Activated B cell treated with CpG ODN at 0.5 μM for 24 hours (primary cell): ENCODE measurements around the gene BACE2. TPM values are rescaled to one million over a fixed set of nuclear protein-coding genes. Genes with fewer than 3 reads are reported as not detected.

Source experiments
- ATAC-seq: fragments of 200-7000 bp; cut with Tn5 transposase; one replicate; pipeline ENCODE4 v1.10.0; 2021; ENCODE audit warnings: low read depth, mild to moderate bottlenecking, moderate library complexity
- CTCF ChIA-PET: fragments of 350-600 bp; sonication (Branson Sonifier 250); formaldehyde crosslinking; loops from one replicate; lab custom pipeline; 2021; ENCODE audit warnings: antibody characterized with exemption; lab: Charles Lee
- POLR2A ChIA-PET: fragments of 350-600 bp; sonication (Branson Sonifier 250); formaldehyde crosslinking; loops from one replicate; lab custom pipeline; 2021; ENCODE audit warnings: antibody characterized with exemption; lab: Charles Lee
- DNase-seq: peaks from one replicate; pipeline ENCODE4 v3.0.0; 2022
- H3K27ac Mint-ChIP-seq: one replicate; pipeline ENCODE4 v1.8.0; 2020; ENCODE audit warnings: mixed read lengths
- H3K27me3 Mint-ChIP-seq: one replicate; pipeline ENCODE4 v1.8.0; 2021; ENCODE audit warnings: mixed read lengths
- H3K36me3 Mint-ChIP-seq: one replicate; pipeline ENCODE4 v1.8.0; 2021; ENCODE audit warnings: low read depth, mixed read lengths
- H3K4me1 Mint-ChIP-seq: one replicate; pipeline ENCODE4 v1.8.0; 2021; ENCODE audit warnings: mixed read lengths
- H3K4me3 Mint-ChIP-seq: one replicate; pipeline ENCODE4 v1.8.0; 2020; ENCODE audit warnings: mild to moderate bottlenecking, mixed read lengths
- H3K9me3 Mint-ChIP-seq: one replicate; pipeline ENCODE4 v1.8.0; 2020; ENCODE audit warnings: mixed read lengths
- intact Hi-C: fragments of 100-400 bp; cut with micrococcal nuclease; formaldehyde crosslinking; loops from one replicate; pipeline ENCODE4 v1.15.1; 2024
- total RNA-seq: library from RNA; stranded (reverse); gene quantifications from 2 replicates; pipeline ENCODE4 v1.2.3, GENCODE V29; 2022
- TF ChIP-seq, protein P1 (sequence below): fragments of 200-600 bp; IDR thresholded peaks from one replicate; pipeline ENCODE4 v1.8.0; 2022; ENCODE audit warnings: antibody characterized with exemption, mild to moderate bottlenecking

BACE2 gene
- total RNA-seq, 1 donor from 2014 or later, result 17.1 TPM

DNA sequence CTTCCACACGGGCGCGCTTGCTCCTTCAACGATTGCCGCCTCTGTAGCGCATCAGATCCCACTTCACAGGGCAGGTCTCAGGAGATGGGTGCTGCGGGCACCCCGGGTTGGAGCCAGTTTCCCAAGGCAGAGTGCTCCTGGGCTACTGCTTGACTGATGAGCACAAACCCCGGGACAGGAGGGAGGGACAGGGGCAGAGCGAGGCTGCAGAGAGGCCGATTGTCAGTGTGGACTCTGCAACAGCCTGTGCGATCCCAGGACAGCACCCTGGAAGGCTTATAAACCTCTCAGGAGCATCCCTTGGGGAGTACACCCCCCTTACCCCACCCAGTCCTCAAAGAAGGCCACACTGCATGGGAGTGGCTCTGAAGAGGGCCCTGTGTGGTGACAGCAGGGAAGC is 28.0 kb upstream of the BACE2 start:
- Mint-ChIP-seq H3K27ac (no peak overlapping the region), H3K9me3 (no peaks in the 10 kb centered on the region), H3K27me3 (peaks cover 24% of the 10 kb centered on the region), H3K36me3 (no peaks in the 10 kb centered on the region), H3K4me1 (no peaks in the 10 kb centered on the region), H3K4me3 (no peak overlapping the region)
- DNase-seq (no peak), ATAC-seq (no peak)
- ChIA-PET CTCF (no interaction called here), POLR2A (no interaction called here)
- TF ChIP-seq, protein P1, sequence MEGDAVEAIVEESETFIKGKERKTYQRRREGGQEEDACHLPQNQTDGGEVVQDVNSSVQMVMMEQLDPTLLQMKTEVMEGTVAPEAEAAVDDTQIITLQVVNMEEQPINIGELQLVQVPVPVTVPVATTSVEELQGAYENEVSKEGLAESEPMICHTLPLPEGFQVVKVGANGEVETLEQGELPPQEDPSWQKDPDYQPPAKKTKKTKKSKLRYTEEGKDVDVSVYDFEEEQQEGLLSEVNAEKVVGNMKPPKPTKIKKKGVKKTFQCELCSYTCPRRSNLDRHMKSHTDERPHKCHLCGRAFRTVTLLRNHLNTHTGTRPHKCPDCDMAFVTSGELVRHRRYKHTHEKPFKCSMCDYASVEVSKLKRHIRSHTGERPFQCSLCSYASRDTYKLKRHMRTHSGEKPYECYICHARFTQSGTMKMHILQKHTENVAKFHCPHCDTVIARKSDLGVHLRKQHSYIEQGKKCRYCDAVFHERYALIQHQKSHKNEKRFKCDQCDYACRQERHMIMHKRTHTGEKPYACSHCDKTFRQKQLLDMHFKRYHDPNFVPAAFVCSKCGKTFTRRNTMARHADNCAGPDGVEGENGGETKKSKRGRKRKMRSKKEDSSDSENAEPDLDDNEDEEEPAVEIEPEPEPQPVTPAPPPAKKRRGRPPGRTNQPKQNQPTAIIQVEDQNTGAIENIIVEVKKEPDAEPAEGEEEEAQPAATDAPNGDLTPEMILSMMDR, result no peak
- intact Hi-C loops, result no loop called here

DNA sequence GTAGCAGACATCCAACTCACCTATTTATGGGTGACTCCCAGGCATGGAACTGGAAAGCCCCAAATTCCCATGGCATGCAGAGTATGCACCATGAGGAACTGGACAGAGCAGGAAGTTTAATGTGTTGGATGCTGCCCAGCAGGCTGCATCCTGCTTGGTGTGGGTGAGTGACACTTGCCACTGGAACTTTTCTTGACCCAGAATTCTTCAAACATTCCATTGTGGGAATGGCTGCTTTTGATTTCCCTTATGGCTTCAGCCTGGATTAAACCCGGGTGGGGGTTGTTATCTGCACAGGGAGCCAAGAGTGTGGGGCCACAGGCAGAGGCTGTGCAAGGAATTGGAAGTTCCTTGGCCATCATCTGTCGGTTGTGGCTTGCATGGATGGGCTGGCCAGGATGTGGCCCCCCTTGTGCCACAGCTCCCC is 26.9 kb upstream of the BACE2 start:
- TF ChIP-seq, protein P1, result no peak
- Mint-ChIP-seq H3K27ac (no peak overlapping the region), H3K36me3 (no peaks in the 10 kb centered on the region), H3K4me3 (no peak overlapping the region), H3K27me3 (peaks cover 16% of the 10 kb centered on the region), H3K9me3 (no peaks in the 10 kb centered on the region), H3K4me1 (no peaks in the 10 kb centered on the region)
- ATAC-seq (no peak), DNase-seq (no peak)
- intact Hi-C loops, result no loop called here
- POLR2A ChIA-PET, result no interaction called here
- CTCF ChIA-PET, result no interaction called here

DNA sequence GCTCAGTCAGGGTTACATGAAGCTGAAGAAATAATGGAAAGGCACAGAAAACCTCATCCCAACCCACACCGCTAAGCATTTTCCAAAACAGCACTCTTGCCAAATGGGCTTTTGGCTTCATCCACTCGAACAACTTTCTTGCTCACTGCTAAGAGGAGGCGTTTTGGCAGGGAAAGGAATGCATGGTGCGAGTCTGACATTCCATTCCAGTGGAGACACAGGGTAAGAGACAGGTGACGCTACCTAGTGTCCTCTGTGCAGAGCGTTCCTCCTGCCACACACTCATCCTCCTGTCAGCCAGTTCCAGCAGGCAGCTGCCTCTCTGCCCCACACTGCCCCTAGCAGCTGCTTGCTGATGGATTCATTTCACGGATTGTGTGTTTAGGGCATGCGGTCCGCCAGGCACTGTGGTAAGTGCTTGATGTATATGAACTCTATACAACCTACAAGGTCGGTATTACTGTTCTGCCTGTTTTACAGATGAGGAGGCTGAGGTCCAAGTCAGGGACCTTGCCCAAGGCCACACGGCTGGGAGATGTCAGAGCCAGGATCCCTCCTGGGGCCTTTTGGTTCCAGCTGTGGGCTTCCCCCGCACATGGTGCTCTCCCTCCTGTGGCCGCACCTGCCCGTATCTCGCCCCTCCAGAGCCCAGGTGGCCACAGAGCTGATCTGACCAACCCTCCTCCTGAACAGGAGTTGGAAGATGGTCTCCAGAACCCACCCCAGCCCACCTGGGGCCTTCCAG is 25.7 kb upstream of the BACE2 start:
- Mint-ChIP-seq H3K27ac (no peak overlapping the region), H3K4me3 (no peak overlapping the region), H3K36me3 (no peaks in the 10 kb centered on the region), H3K27me3 (peaks cover 16% of the 10 kb centered on the region), H3K9me3 (no peaks in the 10 kb centered on the region), H3K4me1 (peaks cover 1% of the 10 kb centered on the region)
- TF ChIP-seq, protein P1, result no peak
- no peak for ATAC-seq
- ChIA-PET CTCF (no interaction called here), POLR2A (no interaction called here)
- intact Hi-C loops, result no loop called here
- no peak for DNase-seq

DNA sequence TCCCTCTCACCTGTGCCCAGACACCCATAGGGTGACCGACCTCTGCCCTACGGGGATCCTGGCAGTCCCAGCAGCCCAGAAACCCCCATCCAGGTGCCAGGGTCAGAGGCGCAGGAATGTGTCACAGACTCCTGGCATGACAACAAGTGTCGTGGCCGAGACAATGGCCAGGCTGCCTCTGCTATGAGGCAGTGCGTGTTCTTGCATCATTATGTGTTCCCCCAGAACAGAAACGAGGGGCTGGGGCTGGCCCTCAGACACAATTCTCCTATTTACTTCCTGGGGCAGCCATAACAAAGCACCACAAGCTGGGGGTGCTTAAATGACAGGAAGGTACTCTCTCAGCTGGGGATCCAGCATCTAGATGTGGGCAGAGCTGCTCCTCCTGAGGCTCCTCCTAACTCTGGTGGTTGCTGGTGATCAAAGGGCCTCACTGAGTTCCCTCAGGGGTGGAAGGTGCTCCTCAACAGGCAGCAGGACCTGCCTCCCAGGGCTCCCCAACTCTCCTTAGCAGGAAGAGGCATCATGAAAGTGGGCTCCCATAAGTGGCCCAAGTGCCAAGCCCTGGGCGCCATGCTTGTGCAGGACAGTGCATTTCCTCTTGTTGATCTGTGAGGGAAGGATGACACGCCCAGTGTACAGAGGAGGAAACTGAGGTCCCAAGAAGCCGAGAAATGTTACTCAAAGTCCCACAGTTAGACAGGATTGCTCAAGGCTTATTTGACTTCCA is 24.2 kb upstream of the BACE2 start:
- intact Hi-C loops, result no loop called here
- no peak overlapping the region for H3K27ac Mint-ChIP-seq
- ATAC-seq (no peak), DNase-seq (no peak)
- peaks cover 9% of the 10 kb centered on the region for H3K4me1 Mint-ChIP-seq
- H3K36me3 Mint-ChIP-seq, result no peaks in the 10 kb centered on the region
- POLR2A ChIA-PET, result no interaction called here
- H3K9me3 Mint-ChIP-seq, result no peaks in the 10 kb centered on the region
- H3K4me3 Mint-ChIP-seq, result no peak overlapping the region
- TF ChIP-seq, protein P1, result no peak
- peaks cover 11% of the 10 kb centered on the region for H3K27me3 Mint-ChIP-seq
- CTCF ChIA-PET, result no interaction called here

DNA sequence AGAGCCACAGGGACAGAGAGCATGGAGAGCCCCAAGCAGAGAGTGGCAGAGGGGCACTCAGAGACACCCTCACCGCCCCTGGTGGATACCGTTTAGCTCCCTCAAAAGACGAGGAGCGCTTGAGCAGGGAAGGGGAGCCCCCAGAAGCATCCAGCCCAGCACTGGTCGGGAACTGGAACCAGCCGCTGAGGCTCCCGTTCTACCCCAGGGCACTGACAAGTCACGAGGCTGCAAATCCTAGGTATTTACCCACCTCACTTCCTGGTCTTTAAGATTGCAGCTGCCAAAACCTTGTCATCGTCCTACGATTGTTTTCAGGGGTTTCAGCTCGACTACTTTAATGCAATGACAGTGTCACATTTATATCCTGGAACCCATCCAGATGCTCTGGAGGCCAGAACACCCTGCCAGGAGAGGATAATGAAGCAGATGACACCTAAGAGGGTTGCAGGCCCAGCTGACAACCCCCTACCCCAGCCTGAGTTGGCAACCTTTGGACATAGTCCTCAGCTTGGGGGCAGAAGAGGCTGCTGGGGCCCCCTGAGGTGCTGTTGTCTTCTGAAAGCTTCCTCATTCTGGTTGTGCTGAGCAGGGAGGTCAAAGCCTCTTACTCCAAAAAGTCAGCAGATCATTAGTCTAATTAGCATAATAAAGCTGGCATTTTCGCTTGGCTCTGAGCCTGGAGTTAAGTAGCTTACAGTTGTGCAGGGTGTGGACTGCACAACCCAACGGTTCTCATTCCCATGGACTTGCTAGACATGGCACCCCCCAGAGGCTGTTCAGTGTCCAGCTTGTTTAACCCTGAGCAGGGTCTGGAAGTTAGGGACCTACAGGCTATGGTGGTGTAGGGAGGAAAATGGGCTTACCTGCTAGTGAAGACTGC is 20.6 kb upstream of the BACE2 start:
- Mint-ChIP-seq H3K27ac (no peak overlapping the region), H3K4me3 (no peak overlapping the region), H3K9me3 (no peaks in the 10 kb centered on the region), H3K27me3 (peaks cover 9% of the 10 kb centered on the region), H3K36me3 (no peaks in the 10 kb centered on the region), H3K4me1 (peaks cover 19% of the 10 kb centered on the region)
- ChIA-PET CTCF (no interaction called here), POLR2A (no interaction called here)
- TF ChIP-seq, protein P1, result no peak
- intact Hi-C loops, result no loop called here
- ATAC-seq (no peak), DNase-seq (no peak)
